Endothelial cell (in vitro differentiated cells): ENCODE measurements around the gene GPC5. TPM values are rescaled to one million over a fixed set of nuclear protein-coding genes. Genes with fewer than 3 reads are reported as not detected.

Experiments
- DNase-seq: peaks from one replicate; pipeline ENCODE4 v3.0.0; 2021; ENCODE audit warnings: low spot score
- H3K27ac Mint-ChIP-seq: one replicate; pipeline ENCODE4 v1.8.0; 2021; ENCODE audit warnings: mixed read lengths, inconsistent platforms; ENCODE audit not compliant: unreplicated experiment
- H3K27me3 Mint-ChIP-seq: one replicate; pipeline ENCODE4 v1.8.0; 2021; ENCODE audit warnings: mild to moderate bottlenecking, moderate library complexity, mixed read lengths, inconsistent platforms; ENCODE audit not compliant: unreplicated experiment
- H3K36me3 Mint-ChIP-seq: one replicate; pipeline ENCODE4 v1.8.0; 2021; ENCODE audit warnings: mild to moderate bottlenecking, low read depth, mixed read lengths, inconsistent platforms; ENCODE audit not compliant: unreplicated experiment
- H3K4me1 Mint-ChIP-seq: one replicate; pipeline ENCODE4 v1.8.0; 2021; ENCODE audit warnings: mild to moderate bottlenecking, mixed read lengths, inconsistent platforms; ENCODE audit not compliant: unreplicated experiment
- H3K4me3 Mint-ChIP-seq: one replicate; pipeline ENCODE4 v1.8.0; 2021; ENCODE audit warnings: mild to moderate bottlenecking, mixed read lengths, inconsistent platforms; ENCODE audit not compliant: unreplicated experiment
- H3K9me3 Mint-ChIP-seq: one replicate; pipeline ENCODE4 v1.8.0; 2021; ENCODE audit warnings: mixed read lengths, inconsistent platforms; ENCODE audit not compliant: unreplicated experiment
- total RNA-seq: library from RNA; stranded (reverse); fragmentation: NEBNext Ultra II Directional; extraction: Animal tissue kit (Norgen Biotek cat#: 25700); gene quantifications from one replicate; pipeline ENCODE4 v1.2.1, GENCODE V29; 2021; ENCODE audit not compliant: unreplicated experiment
- TF ChIP-seq, protein P1 (sequence below): fragments of 200-600 bp; sonication (generic); IDR thresholded peaks from one replicate; pipeline ENCODE4 v1.5.0; 2021; ENCODE audit warnings: antibody characterized with exemption; ENCODE audit not compliant: unreplicated experiment

GPC5 gene
- total RNA-seq, 1 donor from 2014 or later = not detected

DNA sequence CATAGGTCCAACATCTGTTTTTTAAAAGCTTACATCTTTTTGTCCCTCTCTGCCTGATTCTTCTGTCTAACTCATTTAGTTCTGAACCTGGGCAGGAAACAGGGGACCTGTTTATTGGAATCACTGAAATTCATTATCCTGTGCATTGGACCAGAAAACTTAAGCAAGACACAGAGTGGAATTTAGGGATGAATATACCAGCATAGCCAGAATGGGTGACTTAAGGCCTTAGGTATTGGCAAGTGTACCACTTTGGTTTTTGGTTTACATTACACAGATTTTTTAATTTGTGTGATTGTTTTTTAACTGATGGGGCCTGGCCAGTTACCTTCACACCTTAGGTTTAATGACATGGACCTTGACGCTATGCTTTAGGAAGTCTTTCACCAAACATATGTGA is 232.5 kb downstream of the GPC5 start:
- no peaks in the 10 kb centered on the region for H3K27me3 Mint-ChIP-seq
- H3K4me1 Mint-ChIP-seq = no peaks in the 10 kb centered on the region
- no peaks in the 10 kb centered on the region for H3K36me3 Mint-ChIP-seq
- TF ChIP-seq, protein P1, sequence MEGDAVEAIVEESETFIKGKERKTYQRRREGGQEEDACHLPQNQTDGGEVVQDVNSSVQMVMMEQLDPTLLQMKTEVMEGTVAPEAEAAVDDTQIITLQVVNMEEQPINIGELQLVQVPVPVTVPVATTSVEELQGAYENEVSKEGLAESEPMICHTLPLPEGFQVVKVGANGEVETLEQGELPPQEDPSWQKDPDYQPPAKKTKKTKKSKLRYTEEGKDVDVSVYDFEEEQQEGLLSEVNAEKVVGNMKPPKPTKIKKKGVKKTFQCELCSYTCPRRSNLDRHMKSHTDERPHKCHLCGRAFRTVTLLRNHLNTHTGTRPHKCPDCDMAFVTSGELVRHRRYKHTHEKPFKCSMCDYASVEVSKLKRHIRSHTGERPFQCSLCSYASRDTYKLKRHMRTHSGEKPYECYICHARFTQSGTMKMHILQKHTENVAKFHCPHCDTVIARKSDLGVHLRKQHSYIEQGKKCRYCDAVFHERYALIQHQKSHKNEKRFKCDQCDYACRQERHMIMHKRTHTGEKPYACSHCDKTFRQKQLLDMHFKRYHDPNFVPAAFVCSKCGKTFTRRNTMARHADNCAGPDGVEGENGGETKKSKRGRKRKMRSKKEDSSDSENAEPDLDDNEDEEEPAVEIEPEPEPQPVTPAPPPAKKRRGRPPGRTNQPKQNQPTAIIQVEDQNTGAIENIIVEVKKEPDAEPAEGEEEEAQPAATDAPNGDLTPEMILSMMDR = no peak
- no peak overlapping the region for H3K27ac Mint-ChIP-seq
- no peak overlapping the region for H3K4me3 Mint-ChIP-seq
- DNase-seq = no peak
- no peaks in the 10 kb centered on the region for H3K9me3 Mint-ChIP-seq

GRCh38 chr13:91632086-91632485 is 233.7 kb downstream of the GPC5 start:
- H3K4me3 Mint-ChIP-seq = no peak overlapping the region
- H3K9me3 Mint-ChIP-seq = no peaks in the 10 kb centered on the region
- H3K36me3 Mint-ChIP-seq = no peaks in the 10 kb centered on the region
- TF ChIP-seq, protein P1 = no peak
- no peaks in the 10 kb centered on the region for H3K27me3 Mint-ChIP-seq
- no peak for DNase-seq
- H3K4me1 Mint-ChIP-seq = no peaks in the 10 kb centered on the region
- no peak overlapping the region for H3K27ac Mint-ChIP-seq

GRCh38 chr13:91639330-91639729 is 240.9 kb downstream of the GPC5 start:
- Mint-ChIP-seq H3K4me1 (no peaks in the 10 kb centered on the region), H3K27me3 (no peaks in the 10 kb centered on the region), H3K36me3 (no peaks in the 10 kb centered on the region), H3K9me3 (no peaks in the 10 kb centered on the region), H3K27ac (no peak overlapping the region), H3K4me3 (no peak overlapping the region)
- TF ChIP-seq, protein P1 = no peak
- no peak for DNase-seq

GRCh38 chr13:91643394-91643793 is 245.0 kb downstream of the GPC5 start:
- Mint-ChIP-seq H3K27ac (no peak overlapping the region), H3K4me3 (no peak overlapping the region), H3K4me1 (no peaks in the 10 kb centered on the region), H3K27me3 (no peaks in the 10 kb centered on the region), H3K36me3 (no peaks in the 10 kb centered on the region), H3K9me3 (no peaks in the 10 kb centered on the region)
- TF ChIP-seq, protein P1 = no peak
- no peak for DNase-seq

- H3K9me3 Mint-ChIP-seq = no peaks in the 10 kb centered on the region
- no peak overlapping the region for H3K27ac Mint-ChIP-seq
- H3K4me1 Mint-ChIP-seq = no peaks in the 10 kb centered on the region
- TF ChIP-seq, protein P1 = no peak
- no peak overlapping the region for H3K4me3 Mint-ChIP-seq
- H3K36me3 Mint-ChIP-seq = no peaks in the 10 kb centered on the region
- H3K27me3 Mint-ChIP-seq = no peaks in the 10 kb centered on the region
- no peak for DNase-seq
Observed at GRCh38 chr13:91644806-91645205, 246.4 kb downstream of the GPC5 start.
